ENCODE measurements around the gene HNRNPA1. TPM values are rescaled to one million over a fixed set of nuclear protein-coding genes. Genes with fewer than 3 reads are reported as not detected.
A peak's percentile ranks its signal among the peaks of the same experiment; 100 is the strongest.

Gene HNRNPA1
- polyA plus RNA-seq, 3 donors = 266 to 1,181 (median 308) TPM

DNA sequence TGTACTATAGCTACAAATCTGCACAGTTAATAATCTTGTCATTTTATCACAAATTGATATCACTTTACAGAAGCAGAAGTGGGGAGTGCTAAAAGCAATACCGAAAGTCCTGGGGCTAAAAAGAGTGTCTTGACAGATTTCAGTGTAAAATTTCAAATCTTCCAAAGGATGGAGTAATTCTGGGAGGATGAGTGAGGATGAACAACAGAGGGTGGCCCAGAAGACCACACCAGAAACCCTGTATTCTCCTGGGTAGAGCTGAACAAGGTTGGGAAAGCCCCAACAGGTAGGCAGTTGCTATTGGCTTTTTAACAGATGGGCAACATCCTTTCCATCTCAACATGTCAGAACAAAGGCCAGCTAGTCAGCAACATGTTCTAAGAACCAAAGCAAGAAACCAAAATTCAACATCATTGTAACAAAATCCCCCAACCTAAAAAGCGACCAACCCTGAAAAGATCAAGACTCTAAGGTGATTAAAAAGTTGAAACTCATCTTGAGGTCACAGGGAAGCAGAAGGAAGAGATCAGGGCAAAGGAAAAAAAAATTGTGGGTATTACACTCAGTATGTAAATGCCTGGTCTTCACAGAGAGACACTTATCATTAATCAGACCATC is 39.4 kb upstream of the HNRNPA1 start:
- DNase-seq = no peak
- peak overlapping the region in 1 of 7 donors; percentile 15 for H3K27ac Mint-ChIP-seq
- peaks cover 0 to 3% (median 0%) of the 10 kb centered on the region in 3 donors for H3K27me3 Mint-ChIP-seq (ENCODE audit: low read depth in 3 of 3)
- no CpG with 5 or more reads among the region's 2 CpGs for WGBS (ENCODE audit: insufficient coverage)
- no peak overlapping the region for H2AFZ ChIP-seq (ENCODE audit: insufficient read depth, low read depth, low read length, poor library complexity, severe bottlenecking)
- H3K27ac ChIP-seq (ENCODE audit: low read depth in 1 of 2, low read length in 2 of 2) = peak overlapping the region in 1 of 2 donors; percentile 53
- H3K9me3 Mint-ChIP-seq = no peaks in the 10 kb centered on the region
- H3K9ac ChIP-seq (ENCODE audit: insufficient read depth, low read length, poor library complexity, severe bottlenecking) = no peak overlapping the region
- TF ChIP-seq, protein P1, sequence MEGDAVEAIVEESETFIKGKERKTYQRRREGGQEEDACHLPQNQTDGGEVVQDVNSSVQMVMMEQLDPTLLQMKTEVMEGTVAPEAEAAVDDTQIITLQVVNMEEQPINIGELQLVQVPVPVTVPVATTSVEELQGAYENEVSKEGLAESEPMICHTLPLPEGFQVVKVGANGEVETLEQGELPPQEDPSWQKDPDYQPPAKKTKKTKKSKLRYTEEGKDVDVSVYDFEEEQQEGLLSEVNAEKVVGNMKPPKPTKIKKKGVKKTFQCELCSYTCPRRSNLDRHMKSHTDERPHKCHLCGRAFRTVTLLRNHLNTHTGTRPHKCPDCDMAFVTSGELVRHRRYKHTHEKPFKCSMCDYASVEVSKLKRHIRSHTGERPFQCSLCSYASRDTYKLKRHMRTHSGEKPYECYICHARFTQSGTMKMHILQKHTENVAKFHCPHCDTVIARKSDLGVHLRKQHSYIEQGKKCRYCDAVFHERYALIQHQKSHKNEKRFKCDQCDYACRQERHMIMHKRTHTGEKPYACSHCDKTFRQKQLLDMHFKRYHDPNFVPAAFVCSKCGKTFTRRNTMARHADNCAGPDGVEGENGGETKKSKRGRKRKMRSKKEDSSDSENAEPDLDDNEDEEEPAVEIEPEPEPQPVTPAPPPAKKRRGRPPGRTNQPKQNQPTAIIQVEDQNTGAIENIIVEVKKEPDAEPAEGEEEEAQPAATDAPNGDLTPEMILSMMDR (IDR thresholded peaks at IDR 0.05) = no peak
- H3K4me1 Mint-ChIP-seq = peaks cover 8% of the 10 kb centered on the region
- no peaks in the 10 kb centered on the region for H4K20me1 ChIP-seq (ENCODE audit: insufficient read depth, low read length)
- H3K36me3 ChIP-seq (replicated peaks in 1 of 2; ENCODE audit: control insufficient read depth in 1 of 2, insufficient read depth in 2 of 2, low read length in 2 of 2) = peaks cover 11 to 82% of the 10 kb centered on the region in 2 donors
- peaks cover 9 to 14% of the 10 kb centered on the region in 2 donors for H3K4me1 ChIP-seq (ENCODE audit: control insufficient read depth in 1 of 2, insufficient read depth in 2 of 2, low read length in 2 of 2)
- no peak overlapping the region for H3K4me3 Mint-ChIP-seq
- H3K9me3 ChIP-seq (replicated peaks in 1 of 2; ENCODE audit: control insufficient read depth in 1 of 2, insufficient read depth in 1 of 2, low read length in 2 of 2) = no peaks in the 10 kb centered on the region
- intact Hi-C loops (cut with micrococcal nuclease) = no loop called here
- no peak overlapping the region for H3K4me2 ChIP-seq (replicated peaks; ENCODE audit: extremely low read depth, low read length, poor library complexity, severe bottlenecking)
- no peaks in the 10 kb centered on the region for H3K27me3 ChIP-seq (ENCODE audit: control insufficient read depth in 2 of 2, insufficient read depth in 2 of 2, low read length in 2 of 2)
- peaks cover 52 to 79% of the 10 kb centered on the region in 2 donors for H3K36me3 Mint-ChIP-seq
- H3K4me3 ChIP-seq (replicated peaks in 1 of 3; ENCODE audit: low read depth in 2 of 3, low read length in 3 of 3) = no peak overlapping the region
- peaks cover 6% of the 10 kb centered on the region for H3K79me2 ChIP-seq (ENCODE audit: insufficient read depth, low read length)

DNA sequence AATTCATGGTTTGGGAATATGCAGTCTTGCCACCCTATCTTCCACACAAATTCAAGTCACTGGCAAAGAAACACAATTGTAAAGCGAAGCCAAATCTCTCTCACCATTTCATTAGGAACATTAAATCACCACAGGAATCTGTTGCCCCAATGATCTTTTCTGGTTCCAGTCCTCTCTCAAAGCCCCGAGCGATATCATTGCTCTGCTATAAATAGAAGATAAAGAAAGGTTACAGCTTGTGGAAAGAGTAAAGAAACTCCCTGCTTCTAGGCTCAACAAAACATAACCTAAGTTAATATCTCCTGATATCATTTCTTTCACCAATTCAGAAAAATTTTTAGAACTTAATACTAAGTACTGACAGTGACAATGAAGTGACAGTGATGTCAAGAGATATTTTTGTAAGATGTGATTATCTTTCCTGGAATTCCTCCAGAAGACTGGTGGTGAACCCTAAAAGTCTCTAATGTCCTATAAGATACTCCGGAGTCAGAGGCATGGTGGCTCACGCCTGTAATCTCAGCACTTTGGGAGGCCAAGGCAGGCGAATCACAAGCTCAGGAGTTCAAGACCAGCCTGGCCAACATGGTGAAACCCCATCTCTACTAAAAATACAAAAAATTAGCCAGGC is 34.4 kb upstream of the HNRNPA1 start:
- H3K9me3 ChIP-seq (replicated peaks in 1 of 2; ENCODE audit: control insufficient read depth in 1 of 2, insufficient read depth in 1 of 2, low read length in 2 of 2) = no peaks in the 10 kb centered on the region
- no peak overlapping the region for H3K4me2 ChIP-seq (replicated peaks; ENCODE audit: extremely low read depth, low read length, poor library complexity, severe bottlenecking)
- H3K4me3 ChIP-seq (replicated peaks in 1 of 3; ENCODE audit: low read depth in 2 of 3, low read length in 3 of 3) = no peak overlapping the region
- Mint-ChIP-seq H3K36me3 (peaks cover 38 to 77% of the 10 kb centered on the region in 2 donors), H3K4me1 (peaks cover 4% of the 10 kb centered on the region), H3K9me3 (peaks cover 0 to 2% (median 0%) of the 10 kb centered on the region in 7 donors), H3K27me3 (ENCODE audit: low read depth in 3 of 3) (peaks cover 0 to 1% (median 0%) of the 10 kb centered on the region in 3 donors), H3K4me3 (no peak overlapping the region), H3K27ac (peak overlapping the region in 1 of 7 donors; percentile 62)
- no peaks in the 10 kb centered on the region for H4K20me1 ChIP-seq (ENCODE audit: insufficient read depth, low read length)
- peaks cover 30% of the 10 kb centered on the region for H3K79me2 ChIP-seq (ENCODE audit: insufficient read depth, low read length)
- TF ChIP-seq, protein P1 (IDR thresholded peaks at IDR 0.05) = no peak
- H3K27me3 ChIP-seq (ENCODE audit: control insufficient read depth in 2 of 2, insufficient read depth in 2 of 2, low read length in 2 of 2) = no peaks in the 10 kb centered on the region
- H3K27ac ChIP-seq (ENCODE audit: low read depth in 1 of 2, low read length in 2 of 2) = no peak overlapping the region
- no peak overlapping the region for H2AFZ ChIP-seq (ENCODE audit: insufficient read depth, low read depth, low read length, poor library complexity, severe bottlenecking)
- H3K36me3 ChIP-seq (replicated peaks in 1 of 2; ENCODE audit: control insufficient read depth in 1 of 2, insufficient read depth in 2 of 2, low read length in 2 of 2) = peaks cover 26 to 75% of the 10 kb centered on the region in 2 donors
- peaks cover 0 to 2% of the 10 kb centered on the region in 2 donors for H3K4me1 ChIP-seq (ENCODE audit: control insufficient read depth in 1 of 2, insufficient read depth in 2 of 2, low read length in 2 of 2)
- DNase-seq = no peak
- intact Hi-C loops (cut with micrococcal nuclease) = no loop called here
- WGBS (ENCODE audit: insufficient coverage) = 90% methylated on average over 2 of the region's 6 CpGs
- H3K9ac ChIP-seq (ENCODE audit: insufficient read depth, low read length, poor library complexity, severe bottlenecking) = no peak overlapping the region
